GM10266 (cell line): ENCODE results near the gene IDNK.

Experiments
- DNase-seq: peaks from one replicate; pipeline ENCODE4 v3.0.0; 2012; ENCODE audit errors: extremely low spot score
- TF ChIP-seq, protein P1 (sequence below): IDR thresholded peaks from 2 replicates; pipeline ENCODE4 v1.5.1; 2012; ENCODE audit warnings: mild to moderate bottlenecking, low read depth; ENCODE audit not compliant: control insufficient read depth, insufficient read depth; ENCODE audit errors: missing control alignments

IDNK gene

DNA sequence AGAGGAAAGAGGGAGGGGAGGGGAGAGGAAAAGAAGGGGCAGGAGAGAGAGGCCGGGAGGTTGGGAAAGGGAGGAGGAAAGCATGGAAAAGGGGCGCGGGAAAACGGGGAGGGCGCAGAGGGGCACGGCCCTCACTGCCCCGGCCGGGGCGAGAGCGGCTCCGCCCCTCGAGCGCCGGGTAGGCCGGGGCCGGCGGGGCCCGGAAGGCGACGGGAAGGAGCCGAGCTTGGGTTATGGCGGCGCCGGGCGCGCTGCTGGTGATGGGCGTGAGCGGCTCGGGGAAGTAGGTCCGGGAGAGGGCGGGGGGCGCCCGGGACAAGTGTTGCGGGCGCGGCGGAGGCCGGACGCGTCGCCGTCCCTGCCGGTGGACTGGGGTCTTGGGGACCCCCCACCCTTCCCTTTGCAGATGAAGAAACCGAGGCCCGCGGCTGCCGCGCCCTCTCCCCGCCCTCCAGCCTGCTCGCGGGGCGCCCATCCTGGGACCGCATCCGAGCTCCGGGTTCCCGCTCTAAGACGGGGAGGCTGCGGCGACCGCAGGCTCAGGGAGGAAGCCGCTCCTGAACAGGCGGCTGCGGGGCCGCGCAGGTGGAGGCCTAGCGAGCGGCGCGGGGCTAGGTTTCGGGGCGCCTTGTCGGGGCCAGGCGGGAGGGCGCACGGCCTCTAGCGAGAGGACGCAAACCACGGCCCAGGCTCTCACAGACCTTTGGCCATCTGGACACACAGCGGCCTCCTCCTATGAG, at the start of gene IDNK:
TSS of gene IDNK (plus strand) at position 205 of the 740 bp plus-strand sequence. CDS start at position 234, 29 bp downstream.
- DNase-seq, result peak; percentile 76
- TF ChIP-seq, protein P1, sequence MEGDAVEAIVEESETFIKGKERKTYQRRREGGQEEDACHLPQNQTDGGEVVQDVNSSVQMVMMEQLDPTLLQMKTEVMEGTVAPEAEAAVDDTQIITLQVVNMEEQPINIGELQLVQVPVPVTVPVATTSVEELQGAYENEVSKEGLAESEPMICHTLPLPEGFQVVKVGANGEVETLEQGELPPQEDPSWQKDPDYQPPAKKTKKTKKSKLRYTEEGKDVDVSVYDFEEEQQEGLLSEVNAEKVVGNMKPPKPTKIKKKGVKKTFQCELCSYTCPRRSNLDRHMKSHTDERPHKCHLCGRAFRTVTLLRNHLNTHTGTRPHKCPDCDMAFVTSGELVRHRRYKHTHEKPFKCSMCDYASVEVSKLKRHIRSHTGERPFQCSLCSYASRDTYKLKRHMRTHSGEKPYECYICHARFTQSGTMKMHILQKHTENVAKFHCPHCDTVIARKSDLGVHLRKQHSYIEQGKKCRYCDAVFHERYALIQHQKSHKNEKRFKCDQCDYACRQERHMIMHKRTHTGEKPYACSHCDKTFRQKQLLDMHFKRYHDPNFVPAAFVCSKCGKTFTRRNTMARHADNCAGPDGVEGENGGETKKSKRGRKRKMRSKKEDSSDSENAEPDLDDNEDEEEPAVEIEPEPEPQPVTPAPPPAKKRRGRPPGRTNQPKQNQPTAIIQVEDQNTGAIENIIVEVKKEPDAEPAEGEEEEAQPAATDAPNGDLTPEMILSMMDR, result no peak

DNA sequence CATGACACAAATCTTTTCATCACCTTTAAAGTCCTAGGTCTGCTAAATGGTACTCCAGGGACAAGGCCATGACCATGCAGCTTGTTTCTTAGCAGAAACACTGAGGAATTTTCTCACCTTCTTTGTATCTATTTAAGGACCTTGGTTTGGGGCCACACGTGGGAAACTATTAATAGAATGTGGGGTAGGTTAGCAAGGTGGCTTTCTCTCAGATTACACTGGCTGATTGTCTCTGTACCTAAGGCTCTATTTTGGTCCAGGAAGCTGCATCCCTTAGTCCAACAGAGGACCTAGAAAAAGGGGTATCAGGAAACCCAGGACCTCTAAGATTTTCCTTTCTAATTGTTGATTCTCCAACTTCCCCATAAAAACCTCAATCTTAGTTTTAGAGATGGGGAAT, 48.5 kb upstream of the IDNK start:
- TF ChIP-seq, protein P1, result no peak
- DNase-seq, result no peak

DNA sequence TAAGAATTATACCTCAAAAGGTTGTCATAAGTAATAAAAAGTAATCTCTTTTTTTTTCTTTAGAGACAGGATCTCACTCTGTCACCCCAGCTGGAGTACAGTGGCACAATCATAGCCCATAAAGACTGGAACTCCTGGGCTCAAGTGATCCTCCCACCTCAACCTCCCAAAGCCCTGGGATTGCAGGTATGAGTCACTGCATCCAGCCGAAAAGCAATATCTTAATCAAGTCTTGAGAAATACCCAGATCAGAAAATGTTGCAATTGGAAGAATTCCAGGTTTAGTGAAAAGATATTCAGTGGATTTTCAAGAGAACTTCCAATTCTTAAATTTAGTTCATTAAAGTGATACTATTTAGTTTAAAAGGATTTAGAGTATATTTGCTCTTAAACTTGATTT, 40.9 kb upstream of the IDNK start:
- DNase-seq, result no peak
- TF ChIP-seq, protein P1, result no peak

DNA sequence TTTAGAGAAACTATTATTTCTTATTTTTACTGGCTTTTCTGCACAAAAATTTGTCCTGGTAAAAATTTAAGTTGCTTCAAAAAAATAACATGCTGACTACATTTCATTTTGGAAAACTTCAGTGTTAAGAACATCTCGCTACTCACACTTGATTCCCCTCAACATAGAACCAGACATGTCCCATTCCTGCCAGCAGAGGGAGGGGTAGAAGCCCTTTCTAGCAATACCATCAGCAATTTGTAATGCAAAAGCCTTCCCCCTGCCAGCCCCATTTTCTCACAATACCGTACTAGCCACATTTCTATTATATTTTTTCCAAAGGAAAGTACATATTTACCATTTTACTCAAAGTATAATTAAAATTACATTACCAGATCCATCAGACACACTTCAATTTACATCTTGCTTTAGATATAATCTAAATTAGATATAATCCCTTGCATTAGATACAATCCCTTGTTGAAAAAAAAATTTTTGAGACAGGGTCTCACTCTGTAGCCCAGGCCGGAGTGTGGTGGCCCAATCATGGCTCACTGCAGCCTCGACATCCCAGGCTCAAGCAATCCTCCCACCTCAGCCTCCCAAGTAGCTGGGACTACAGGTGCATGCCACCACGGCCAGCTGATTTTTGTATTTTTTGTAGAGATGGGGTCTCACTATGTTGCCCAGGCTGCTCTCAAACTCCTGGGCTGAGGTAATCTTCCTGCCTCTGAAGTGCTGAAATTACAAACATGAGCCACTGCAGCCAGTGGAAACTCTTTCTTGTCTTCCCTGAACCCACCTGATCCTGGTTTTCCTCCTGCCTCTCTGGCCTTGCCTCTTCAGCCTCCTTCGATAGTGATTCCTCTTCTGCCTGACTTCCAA, 39.6 kb upstream of the IDNK start:
- TF ChIP-seq, protein P1, result peak; percentile 49
- peak; percentile 35 for DNase-seq

DNA sequence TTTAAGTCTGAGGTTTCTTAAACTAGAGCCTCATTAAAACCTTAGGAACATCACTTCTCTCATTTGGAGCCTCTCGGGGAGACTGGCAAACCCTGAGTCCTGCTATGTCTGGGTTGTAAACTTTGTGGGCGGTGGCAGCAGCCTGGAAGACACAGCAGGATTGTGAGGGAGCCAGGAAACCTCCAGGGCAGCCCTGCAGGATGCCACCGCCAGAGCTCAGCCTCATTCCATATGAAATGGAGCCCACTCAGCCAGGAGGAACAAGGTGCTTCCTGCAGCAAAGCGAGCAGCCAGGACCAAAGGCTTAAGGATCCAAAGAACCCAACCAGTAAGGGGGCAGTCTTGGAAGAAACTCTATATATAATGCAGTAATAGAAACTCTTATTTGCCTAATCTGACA, 37.9 kb upstream of the IDNK start:
- TF ChIP-seq, protein P1, result no peak
- no peak for DNase-seq

DNA sequence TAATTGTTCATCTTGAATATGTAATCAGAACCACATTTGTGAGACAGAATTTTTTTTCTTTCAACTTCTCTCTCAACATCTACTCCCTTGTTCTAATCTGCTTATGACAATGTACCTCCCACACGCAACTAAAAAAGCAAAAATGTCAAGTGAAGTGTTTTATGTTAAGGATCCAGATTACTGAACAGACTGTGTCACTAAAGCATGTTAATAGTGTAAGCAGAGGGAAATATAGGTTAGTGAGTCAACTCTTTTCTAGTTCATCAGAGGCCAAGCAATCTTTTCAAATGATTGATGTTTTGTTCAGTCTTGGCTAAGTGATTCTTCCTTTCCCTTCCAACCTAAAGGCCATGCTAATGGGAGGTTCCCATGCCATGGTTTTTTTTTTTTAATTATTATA, 34.7 kb upstream of the IDNK start:
- no peak for DNase-seq
- TF ChIP-seq, protein P1, result no peak
